GM12892 (cell line): ENCODE data around the gene BCL10.

Experiments
- DNase-seq: peaks from one replicate; pipeline ENCODE4 v3.0.0; 2011; ENCODE audit not compliant: insufficient read length
- FAIRE-seq: peaks from 2 replicates; lab custom pipeline; 2011; peaks lifted over from hg19 to GRCh38; lab: Jason Lieb, UNC
- POLR2A ChIP-seq: IDR thresholded peaks from 2 replicates; pipeline ENCODE4 v1.6.1; 2011; ENCODE audit warnings: low read depth, low read length, control low read depth
- POLR2AphosphoS5 ChIP-seq: IDR thresholded peaks from 2 replicates; pipeline ENCODE4 v1.6.1; 2011; ENCODE audit warnings: low read depth, low read length, control low read depth
- TAF1 ChIP-seq: IDR thresholded peaks from 2 replicates; pipeline ENCODE4 v1.6.1; 2011; ENCODE audit warnings: low read depth, mild to moderate bottlenecking, control low read depth, low read length, borderline replicate concordance

The BCL10 gene

GRCh38 chr1:85228972-85229371, 47.5 kb downstream of the BCL10 start:
- no peak for DNase-seq
- TF ChIP-seq POLR2AphosphoS5: no peak
- no peak for TF ChIP-seq POLR2A
- no peak for TF ChIP-seq TAF1
- FAIRE-seq: no peak

- DNase-seq: no peak
Observed at GRCh38 chr1:85225624-85226380, 50.6 kb downstream of the BCL10 start.

GRCh38 chr1:85224734-85225623, 51.5 kb downstream of the BCL10 start:
- TF ChIP-seq TAF1 (no peak), POLR2A (no peak), POLR2AphosphoS5 (no peak)
- DNase-seq (no peak), FAIRE-seq (no peak)

More at GRCh38 chr1:85225624-85226380, 50.6 kb downstream of the BCL10 start:
- TF ChIP-seq TAF1 (no peak), POLR2A (no peak), POLR2AphosphoS5 (no peak)
- no peak for FAIRE-seq

- DNase-seq (no peak), FAIRE-seq (no peak)
- TF ChIP-seq POLR2A: no peak
- TF ChIP-seq TAF1: no peak
Observed at GRCh38 chr1:85224295-85224694, 52.1 kb downstream of the BCL10 start.

- FAIRE-seq (no peak), DNase-seq (no peak)
- TF ChIP-seq POLR2A (no peak), TAF1 (no peak)
Observed at GRCh38 chr1:85223334-85223733, 53.1 kb downstream of the BCL10 start.

GRCh38 chr1:85220756-85221201, 55.7 kb downstream of the BCL10 start:
- DNase-seq (no peak), FAIRE-seq (no peak)
- TF ChIP-seq POLR2AphosphoS5: no peak
- TF ChIP-seq POLR2A: no peak
- TF ChIP-seq TAF1: no peak

GRCh38 chr1:85219853-85220610, 56.4 kb downstream of the BCL10 start:
- TF ChIP-seq POLR2AphosphoS5 (no peak), POLR2A (no peak), TAF1 (no peak)
- DNase-seq (no peak), FAIRE-seq (no peak)

GRCh38 chr1:85216697-85217096, 59.7 kb downstream of the BCL10 start:
- FAIRE-seq (no peak), DNase-seq (no peak)
- TF ChIP-seq TAF1 (no peak), POLR2AphosphoS5 (no peak), POLR2A (no peak)
